Memory B cell (primary cell): ENCODE data around the gene PCNT.
A peak's percentile ranks its signal among the peaks of the same experiment; 100 is the strongest.

Source experiments
- ATAC-seq: fragments of 150-1000 bp; cut with Tn5 transposase; 2 replicates; pipeline ENCODE4 v1.10.0; 2021; ENCODE audit warnings: low read depth, mild to moderate bottlenecking, moderate library complexity
- DNase-seq, 2 donors: peaks; one replicate each; pipeline ENCODE4 v3.0.0; 2022; ENCODE audit warnings: low spot score in 2 of 2
- H3K27ac Mint-ChIP-seq: one replicate; pipeline ENCODE4 v1.8.0; 2022; ENCODE audit warnings: mild to moderate bottlenecking, moderate library complexity, mixed read lengths
- H3K27me3 Mint-ChIP-seq: one replicate; pipeline ENCODE4 v1.8.0; 2022; ENCODE audit warnings: mixed read lengths
- H3K36me3 Mint-ChIP-seq: one replicate; pipeline ENCODE4 v1.8.0; 2022; ENCODE audit warnings: mild to moderate bottlenecking, mixed read lengths
- H3K4me1 Mint-ChIP-seq: one replicate; pipeline ENCODE4 v1.8.0; 2022; ENCODE audit warnings: mixed read lengths
- H3K4me3 Mint-ChIP-seq: one replicate; pipeline ENCODE4 v1.8.0; 2022; ENCODE audit warnings: mild to moderate bottlenecking, moderate library complexity, mixed read lengths
- H3K9me3 Mint-ChIP-seq: one replicate; pipeline ENCODE4 v1.8.0; 2022; ENCODE audit warnings: mixed read lengths

PCNT gene

DNA sequence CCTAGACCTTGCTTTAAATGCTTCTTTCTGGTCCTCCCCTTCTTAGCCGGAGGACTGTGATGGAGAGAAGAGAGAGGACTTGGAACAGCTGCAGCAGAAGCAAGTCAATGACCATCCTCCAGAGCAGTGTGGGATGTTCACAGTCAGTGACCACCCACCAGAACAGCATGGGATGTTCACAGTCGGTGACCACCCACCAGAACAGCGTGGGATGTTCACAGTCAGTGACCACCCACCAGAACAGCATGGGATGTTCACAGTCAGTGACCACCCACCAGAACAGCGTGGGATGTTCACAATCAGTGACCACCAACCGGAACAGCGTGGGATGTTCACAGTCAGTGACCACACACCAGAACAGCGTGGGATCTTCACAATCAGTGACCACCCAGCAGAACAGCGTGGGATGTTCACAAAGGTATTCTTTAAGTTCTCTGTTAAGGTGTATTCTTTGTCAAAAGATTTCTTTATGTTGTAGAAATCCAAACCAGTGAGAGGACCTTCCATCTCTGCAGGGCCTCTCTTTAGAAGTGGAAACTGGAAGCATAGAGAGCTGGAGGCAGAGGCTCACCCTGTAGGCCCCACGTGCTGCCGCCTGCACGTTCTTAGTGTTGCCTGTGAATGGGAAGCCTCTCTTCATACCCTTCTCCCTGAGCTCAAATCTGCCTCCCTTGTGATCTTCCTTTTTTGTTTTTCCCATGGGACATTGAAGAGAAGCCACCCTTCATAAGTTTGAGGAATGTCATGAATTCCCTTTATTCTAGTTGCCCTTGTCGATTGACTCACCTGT lies 10.6 kb downstream of the PCNT start:
- no peak for ATAC-seq
- Mint-ChIP-seq H3K36me3 (peaks cover 19% of the 10 kb centered on the region), H3K27ac (peak overlapping the region; percentile 15), H3K9me3 (no peaks in the 10 kb centered on the region), H3K4me3 (no peak overlapping the region), H3K4me1 (peaks cover 3% of the 10 kb centered on the region), H3K27me3 (no peaks in the 10 kb centered on the region)
- no peak for DNase-seq

DNA sequence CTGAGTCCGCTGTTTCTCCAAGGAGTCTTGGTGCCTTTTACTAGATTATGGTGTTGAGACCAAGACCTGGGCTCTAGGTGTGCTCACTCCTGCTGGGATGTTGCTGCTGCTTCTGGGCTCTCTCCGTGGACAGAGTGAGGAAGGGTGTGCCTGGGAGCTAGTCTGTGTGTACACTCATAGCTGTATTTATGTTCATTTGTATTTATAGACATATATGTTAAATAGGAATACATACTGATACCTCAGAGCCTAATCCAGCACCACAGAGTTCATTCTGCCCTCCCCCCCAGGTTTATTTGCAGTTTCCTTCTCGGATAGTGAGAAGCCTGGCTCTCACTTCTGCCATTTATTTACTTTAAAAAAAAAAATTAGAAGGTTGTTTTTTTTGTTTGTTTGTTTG lies 12.6 kb downstream of the PCNT start:
- H3K4me3 Mint-ChIP-seq = no peak overlapping the region
- no peaks in the 10 kb centered on the region for H3K27me3 Mint-ChIP-seq
- H3K9me3 Mint-ChIP-seq = no peaks in the 10 kb centered on the region
- H3K4me1 Mint-ChIP-seq = peaks cover 3% of the 10 kb centered on the region
- ATAC-seq = no peak
- no peak overlapping the region for H3K27ac Mint-ChIP-seq
- no peak for DNase-seq
- peaks cover 28% of the 10 kb centered on the region for H3K36me3 Mint-ChIP-seq

DNA sequence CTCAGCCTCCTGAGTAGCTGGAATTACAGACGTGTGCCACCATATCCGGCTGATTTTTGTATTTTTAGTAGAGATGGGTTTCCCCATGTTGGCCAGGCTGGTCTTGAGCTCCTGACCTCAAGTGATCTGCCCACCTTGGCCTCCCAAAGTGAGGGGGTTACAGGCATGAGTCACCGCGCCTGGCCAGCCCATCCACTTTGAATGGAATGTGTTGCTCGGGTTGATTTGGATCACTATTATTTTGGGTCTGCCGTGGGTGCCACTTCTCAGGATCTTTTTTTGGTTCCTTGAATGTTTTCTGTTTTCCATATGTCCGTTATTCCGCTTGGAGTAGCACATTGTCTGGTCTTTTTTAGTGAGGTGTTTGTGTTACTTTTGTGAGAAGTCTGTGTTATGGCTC lies 17.0 kb downstream of the PCNT start:
- no peak for DNase-seq
- Mint-ChIP-seq H3K36me3 (peaks cover 26% of the 10 kb centered on the region), H3K4me3 (no peak overlapping the region), H3K4me1 (peaks cover 2% of the 10 kb centered on the region), H3K27me3 (no peaks in the 10 kb centered on the region), H3K27ac (no peak overlapping the region), H3K9me3 (no peaks in the 10 kb centered on the region)
- no peak for ATAC-seq

DNA sequence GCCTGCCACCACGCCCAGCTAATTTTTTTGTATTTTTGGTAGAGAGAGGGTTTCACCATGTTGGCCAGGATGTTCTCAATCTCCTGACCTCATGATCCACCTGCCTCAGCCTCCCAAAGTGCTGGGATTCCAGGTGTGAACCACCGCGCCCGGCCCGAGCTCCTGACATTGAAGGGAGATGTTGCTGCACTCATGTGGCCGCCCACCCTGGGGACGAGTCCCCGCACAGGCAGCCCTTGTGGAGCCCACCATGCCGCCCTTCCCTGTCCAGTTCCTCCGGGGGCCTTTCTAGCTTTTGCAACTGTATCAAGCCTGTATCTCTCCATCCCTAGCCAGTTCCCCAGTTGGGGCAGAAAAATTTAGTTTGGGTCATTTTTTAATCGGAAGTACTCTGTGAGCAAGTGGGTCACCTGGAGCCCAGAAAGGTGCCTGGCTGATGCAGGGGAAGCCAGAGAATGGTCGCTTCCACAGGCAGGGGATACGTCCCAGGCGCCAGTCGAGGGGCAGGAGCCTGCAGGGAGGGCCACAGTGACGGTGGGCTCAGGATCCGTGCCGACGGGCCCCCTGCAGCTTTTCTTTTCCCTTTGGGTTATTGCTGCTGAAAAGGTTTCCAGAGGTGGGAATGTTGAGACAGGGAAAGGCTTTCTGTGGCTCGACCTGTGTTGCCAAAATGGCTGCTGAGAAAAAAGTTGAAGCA lies 20.4 kb downstream of the PCNT start:
- H3K27ac Mint-ChIP-seq = no peak overlapping the region
- peaks cover 20% of the 10 kb centered on the region for H3K36me3 Mint-ChIP-seq

DNA sequence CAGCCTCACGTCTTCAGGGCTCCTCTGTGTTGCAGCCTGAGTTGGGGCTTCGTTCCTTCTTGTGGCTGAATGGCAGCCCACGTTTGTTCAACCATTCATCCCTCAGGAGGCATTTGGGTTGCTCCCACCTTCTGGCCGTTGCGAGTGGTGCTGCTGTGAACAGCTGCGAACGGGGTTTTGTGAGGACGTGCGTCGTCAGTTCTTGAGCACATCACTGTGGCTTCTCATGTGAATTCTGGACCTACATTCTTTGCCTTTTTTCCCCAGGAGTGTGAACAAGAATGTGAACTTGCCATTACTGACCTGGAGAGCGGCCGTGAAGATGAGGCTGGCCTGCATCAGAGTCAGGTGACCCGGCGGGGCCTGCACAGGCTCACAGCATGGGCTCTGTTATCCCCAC lies 21.9 kb downstream of the PCNT start:
- DNase-seq = no peak
- ATAC-seq = no peak
- H3K4me1 Mint-ChIP-seq = peaks cover 4% of the 10 kb centered on the region
- peaks cover 20% of the 10 kb centered on the region for H3K36me3 Mint-ChIP-seq
- H3K27me3 Mint-ChIP-seq = no peaks in the 10 kb centered on the region
- H3K27ac Mint-ChIP-seq = no peak overlapping the region
- H3K4me3 Mint-ChIP-seq = no peak overlapping the region
- no peaks in the 10 kb centered on the region for H3K9me3 Mint-ChIP-seq

More for the DNA sequence above, 20.4 kb downstream of the PCNT start:
- ATAC-seq = no peak
- Mint-ChIP-seq H3K4me3 (no peak overlapping the region), H3K9me3 (no peaks in the 10 kb centered on the region), H3K27me3 (no peaks in the 10 kb centered on the region), H3K4me1 (peaks cover 4% of the 10 kb centered on the region)
- no peak for DNase-seq

DNA sequence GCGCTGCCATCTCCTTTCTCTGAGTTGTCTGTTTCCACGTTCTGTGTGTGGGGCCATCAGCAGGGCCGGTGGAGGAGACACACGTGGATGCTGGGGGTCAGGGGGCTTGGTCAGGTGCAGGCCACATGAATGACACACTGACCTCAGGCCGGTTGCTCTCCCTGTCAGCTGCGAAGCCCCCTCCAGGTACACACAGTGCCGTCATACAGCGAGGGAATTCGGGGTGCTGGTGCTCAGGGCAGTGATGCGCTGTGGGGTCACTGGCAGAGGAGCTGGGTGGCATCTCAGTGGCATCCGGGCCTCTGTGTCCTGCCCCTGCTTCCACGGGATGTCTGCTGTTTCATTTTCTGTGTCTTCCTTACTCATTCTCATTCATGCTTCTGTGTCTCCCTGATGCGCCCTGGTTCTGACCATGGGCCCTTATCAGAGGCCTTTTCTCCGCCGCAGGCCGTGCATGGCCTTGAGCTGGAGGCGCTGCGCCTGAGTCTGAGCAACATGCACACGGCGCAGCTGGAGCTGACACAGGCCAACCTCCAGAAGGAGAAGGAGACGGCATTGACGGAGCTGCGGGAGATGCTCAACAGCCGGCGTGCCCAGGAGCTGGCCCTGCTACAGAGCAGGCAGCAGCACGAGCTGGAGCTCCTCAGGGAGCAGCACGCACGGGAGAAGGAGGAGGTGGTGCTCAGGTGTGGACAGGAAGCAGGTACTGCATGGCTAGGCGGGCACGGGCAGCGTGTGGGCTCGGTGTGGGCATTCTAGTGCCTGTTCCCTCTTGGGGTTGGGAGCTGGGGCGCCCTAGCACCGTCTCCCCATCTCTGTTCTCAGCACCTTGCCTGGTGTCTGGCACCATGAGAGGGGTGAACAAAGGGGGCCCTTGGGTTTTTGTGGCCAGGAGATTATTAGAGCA lies 22.6 kb downstream of the PCNT start:
- Mint-ChIP-seq H3K27ac (no peak overlapping the region), H3K4me3 (no peak overlapping the region), H3K36me3 (peaks cover 17% of the 10 kb centered on the region), H3K4me1 (peaks cover 4% of the 10 kb centered on the region), H3K9me3 (no peaks in the 10 kb centered on the region), H3K27me3 (no peaks in the 10 kb centered on the region)
- ATAC-seq (no peak), DNase-seq (no peak)

DNA sequence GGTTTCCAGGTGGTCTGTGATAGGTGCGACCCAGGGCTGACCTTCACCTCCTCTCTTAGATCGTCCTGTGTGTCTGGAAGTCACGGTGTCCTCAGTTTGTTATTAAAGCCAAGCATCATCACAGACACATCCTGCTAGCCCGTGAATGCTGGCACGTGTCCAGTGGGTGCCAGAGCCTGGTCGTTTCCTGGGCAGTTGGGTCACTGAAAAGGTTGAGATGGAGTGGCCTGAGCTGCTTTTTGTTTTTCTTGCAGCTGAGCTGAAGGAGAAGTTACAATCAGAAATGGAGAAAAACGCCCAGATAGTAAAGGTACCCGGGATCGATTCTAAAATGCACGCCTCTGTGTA lies 23.2 kb downstream of the PCNT start:
- Mint-ChIP-seq H3K4me1 (peaks cover 4% of the 10 kb centered on the region), H3K4me3 (no peak overlapping the region), H3K9me3 (no peaks in the 10 kb centered on the region), H3K27me3 (no peaks in the 10 kb centered on the region), H3K36me3 (peaks cover 17% of the 10 kb centered on the region), H3K27ac (no peak overlapping the region)
- DNase-seq = no peak
- no peak for ATAC-seq

DNA sequence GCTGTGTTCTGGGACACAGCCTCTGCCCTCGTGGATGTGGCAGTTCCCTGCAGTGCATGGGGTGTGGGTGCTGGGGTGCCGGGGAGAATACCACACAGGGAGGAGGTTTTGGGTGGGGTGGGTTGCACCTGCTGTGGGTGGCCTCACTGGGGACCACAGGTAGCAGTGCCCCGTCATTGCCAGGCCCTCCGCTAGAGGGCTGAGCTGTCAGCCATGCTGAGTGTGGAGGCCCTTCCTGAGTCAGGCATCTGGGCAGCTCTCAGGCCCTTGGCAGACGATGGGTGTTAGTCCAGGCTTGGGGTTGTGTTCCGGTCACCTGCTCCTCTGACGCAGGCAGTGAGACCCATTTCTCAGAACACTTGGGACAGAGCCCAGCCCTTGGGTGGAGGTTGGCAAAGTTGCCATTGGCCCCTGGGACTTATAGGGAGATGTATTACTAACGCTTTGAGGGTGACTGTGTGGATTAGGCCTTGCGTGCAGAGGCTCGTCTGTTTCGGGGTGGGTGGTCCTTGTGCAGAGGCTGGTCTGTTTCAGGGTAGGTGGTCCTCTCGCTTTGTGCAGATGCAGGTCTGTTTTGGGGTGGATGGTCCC lies 23.9 kb downstream of the PCNT start:
- Mint-ChIP-seq H3K9me3 (no peaks in the 10 kb centered on the region), H3K4me3 (no peak overlapping the region), H3K4me1 (peaks cover 4% of the 10 kb centered on the region), H3K27me3 (no peaks in the 10 kb centered on the region), H3K27ac (no peak overlapping the region), H3K36me3 (peaks cover 17% of the 10 kb centered on the region)
- DNase-seq = no peak
- no peak for ATAC-seq

DNA sequence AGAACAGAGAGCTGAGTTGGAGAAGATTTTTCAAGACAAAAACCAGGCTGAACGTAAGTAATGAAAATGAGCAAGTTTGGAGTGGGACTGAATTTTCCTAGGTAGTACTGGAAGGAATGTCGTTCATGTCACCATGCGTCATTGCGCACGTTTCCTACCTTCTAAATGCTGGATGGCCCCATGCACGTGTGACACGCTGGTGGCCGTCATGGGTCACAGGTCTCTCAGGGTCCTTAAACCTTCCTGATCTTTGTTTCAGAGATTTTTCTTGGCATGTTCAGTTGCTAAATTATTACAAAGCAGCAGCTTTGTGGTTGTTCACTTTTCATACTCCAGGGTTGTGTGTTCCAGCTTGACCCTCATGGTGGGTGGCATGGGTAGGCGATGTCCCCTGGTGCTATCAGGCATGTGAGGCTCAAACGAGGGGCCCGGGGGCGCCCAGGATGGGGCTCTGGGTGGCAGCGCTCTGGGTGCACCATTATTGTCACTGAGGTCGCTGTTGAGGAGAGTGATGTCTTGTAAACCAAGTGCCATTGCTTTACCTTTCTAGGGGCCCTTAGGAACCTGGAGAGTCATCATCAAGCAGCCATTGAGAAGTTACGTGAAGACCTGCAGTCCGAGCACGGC lies 25.3 kb downstream of the PCNT start:
- peaks cover 2% of the 10 kb centered on the region for H3K4me1 Mint-ChIP-seq
- peaks cover 26% of the 10 kb centered on the region for H3K36me3 Mint-ChIP-seq
- no peak for DNase-seq
- H3K9me3 Mint-ChIP-seq = no peaks in the 10 kb centered on the region
- H3K27ac Mint-ChIP-seq = peak overlapping the region; percentile 65
- H3K27me3 Mint-ChIP-seq = no peaks in the 10 kb centered on the region
- no peak for ATAC-seq
- H3K4me3 Mint-ChIP-seq = no peak overlapping the region

DNA sequence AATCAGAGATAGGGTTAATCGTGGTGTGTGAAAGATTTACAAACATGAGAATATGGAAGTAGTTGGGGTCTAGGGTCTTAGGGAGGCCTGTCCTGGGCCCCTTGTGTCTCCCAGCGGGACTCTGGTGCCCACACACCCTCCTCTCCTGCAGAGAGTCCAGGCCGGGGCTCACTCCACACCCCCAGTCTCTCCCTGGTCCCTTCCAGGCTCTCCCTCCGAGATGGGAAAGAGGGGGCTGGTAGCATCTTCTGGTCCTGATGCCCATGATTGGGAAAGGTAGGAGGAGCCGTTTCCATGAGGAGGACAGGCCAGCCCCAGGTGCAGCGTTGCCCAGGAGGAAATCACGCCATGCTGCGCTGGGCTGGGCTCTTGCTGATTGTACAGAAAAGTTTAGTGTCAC lies 26.6 kb downstream of the PCNT start:
- H3K27me3 Mint-ChIP-seq = no peaks in the 10 kb centered on the region
- no peaks in the 10 kb centered on the region for H3K9me3 Mint-ChIP-seq
- no peak for ATAC-seq

DNA sequence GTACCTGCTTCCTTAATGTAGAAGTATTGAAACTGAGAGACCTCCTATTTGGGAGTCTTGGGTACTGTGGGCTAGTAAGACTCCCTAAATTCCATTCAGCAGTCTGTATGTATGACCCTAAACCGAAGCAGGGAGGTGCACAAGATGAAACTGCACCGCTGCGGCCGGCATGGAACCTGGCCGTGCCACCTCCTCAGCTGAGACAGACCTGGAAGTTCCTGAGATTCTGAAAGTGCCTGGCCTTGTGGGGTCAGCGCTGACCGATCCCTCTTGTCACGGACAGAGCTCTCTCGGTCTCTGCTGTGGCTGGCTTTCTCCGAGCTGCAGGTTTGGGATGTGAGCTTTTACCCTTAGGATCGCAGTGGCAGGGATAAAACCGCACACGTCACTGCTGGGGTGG lies 27.0 kb downstream of the PCNT start:
- ATAC-seq = no peak
- H3K9me3 Mint-ChIP-seq = no peaks in the 10 kb centered on the region
- H3K27ac Mint-ChIP-seq = no peak overlapping the region
- no peak overlapping the region for H3K4me3 Mint-ChIP-seq
- H3K27me3 Mint-ChIP-seq = no peaks in the 10 kb centered on the region
- H3K4me1 Mint-ChIP-seq = peaks cover 5% of the 10 kb centered on the region
- no peak for DNase-seq
- H3K36me3 Mint-ChIP-seq = peaks cover 33% of the 10 kb centered on the region

More for the DNA sequence above, 26.6 kb downstream of the PCNT start:
- peaks cover 5% of the 10 kb centered on the region for H3K4me1 Mint-ChIP-seq
- no peak for DNase-seq
- peaks cover 30% of the 10 kb centered on the region for H3K36me3 Mint-ChIP-seq
- no peak overlapping the region for H3K4me3 Mint-ChIP-seq
- H3K27ac Mint-ChIP-seq = no peak overlapping the region

DNA sequence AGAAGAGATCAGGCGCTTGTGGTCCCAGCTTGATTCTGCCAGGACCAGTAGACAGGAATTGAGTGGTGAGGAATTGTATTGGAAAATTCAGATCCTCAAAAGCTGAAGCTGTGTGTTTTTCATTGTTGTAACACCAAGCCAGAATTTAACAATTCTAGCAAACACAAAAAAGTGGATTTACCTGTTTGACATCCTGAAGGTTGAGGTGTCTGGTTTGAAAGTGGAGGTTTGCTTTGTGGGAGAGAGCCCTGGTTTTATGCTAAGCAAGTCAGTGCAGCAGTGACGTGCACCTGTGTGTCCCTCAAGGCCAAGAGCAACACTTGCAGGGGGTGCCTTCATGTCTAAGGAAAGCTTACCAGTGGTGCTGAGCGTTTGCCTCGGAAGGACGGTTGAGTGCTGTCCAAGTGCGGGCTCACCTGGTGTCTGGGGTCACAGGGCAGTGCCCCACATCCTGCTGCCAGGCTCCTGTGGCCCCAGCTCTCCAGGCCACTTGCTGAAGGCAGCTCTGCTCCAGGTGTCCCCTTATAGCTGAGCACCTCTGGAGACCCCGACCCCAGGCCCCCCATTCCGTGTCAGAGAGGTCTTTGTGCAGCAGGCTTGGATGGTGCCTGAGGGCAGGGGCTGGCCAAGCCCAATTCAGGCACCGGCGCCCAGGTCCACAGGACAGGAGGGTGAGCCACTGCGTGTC lies 27.7 kb downstream of the PCNT start:
- H3K27ac Mint-ChIP-seq = no peak overlapping the region
- H3K36me3 Mint-ChIP-seq = peaks cover 31% of the 10 kb centered on the region
- DNase-seq (no peak), ATAC-seq (no peak)
- no peaks in the 10 kb centered on the region for H3K27me3 Mint-ChIP-seq
- no peak overlapping the region for H3K4me3 Mint-ChIP-seq
- peaks cover 7% of the 10 kb centered on the region for H3K4me1 Mint-ChIP-seq
- no peaks in the 10 kb centered on the region for H3K9me3 Mint-ChIP-seq

DNA sequence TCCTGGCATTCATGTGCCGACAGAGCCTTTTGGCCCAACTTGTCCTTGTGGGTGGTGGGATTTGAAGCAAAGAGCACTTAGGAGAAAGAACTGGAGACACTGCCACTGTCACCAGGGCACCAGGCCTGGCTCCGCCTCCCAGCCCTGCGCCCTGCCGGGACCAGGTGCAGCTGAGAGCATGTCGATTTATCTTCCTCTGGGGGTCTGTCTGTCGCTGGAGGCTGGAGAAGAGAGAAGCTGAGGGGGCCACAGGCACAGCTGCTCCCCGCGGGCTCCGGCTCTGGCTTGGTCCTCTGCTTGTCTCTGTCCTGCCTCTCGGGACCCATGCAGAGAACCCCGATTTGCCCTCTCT lies 28.2 kb downstream of the PCNT start:
- no peak overlapping the region for H3K4me3 Mint-ChIP-seq
- H3K27me3 Mint-ChIP-seq = no peaks in the 10 kb centered on the region
- no peak overlapping the region for H3K27ac Mint-ChIP-seq
- no peaks in the 10 kb centered on the region for H3K9me3 Mint-ChIP-seq
- H3K4me1 Mint-ChIP-seq = peaks cover 7% of the 10 kb centered on the region
- no peak for ATAC-seq
- peaks cover 29% of the 10 kb centered on the region for H3K36me3 Mint-ChIP-seq
- DNase-seq = no peak
